Transverse colon (tissue), 3 donors: ENCODE measurements around the gene HTR3A.

Experiments used
- CTCF ChIP-seq, 5 experiments: fragments of 200-600 bp in 3 of 5; fragments of 450-650 bp in 2 of 5; sonication (generic) in 3 of 5; IDR thresholded peaks; 1 replicate in 2 of 5; 2 replicates in 3 of 5; pipeline ENCODE4 v1.5.1; 2016 to 2017; ENCODE audit warnings: antibody characterized with exemption in 5 of 5, inconsistent platforms in 3 of 5, mild to moderate bottlenecking in 2 of 5, moderate library complexity in 1 of 5
- EP300 ChIP-seq: sonication (generic); formaldehyde crosslinking; IDR thresholded peaks from one replicate; pipeline ENCODE4 v1.6.1; 2017; ENCODE audit warnings: antibody characterized with exemption, low read depth
- POLR2A ChIP-seq: fragments of 450-650 bp; IDR thresholded peaks from one replicate; pipeline ENCODE4 v1.6.1; 2016; ENCODE audit warnings: antibody characterized with exemption, mild to moderate bottlenecking, moderate library complexity

- TF ChIP-seq CTCF (IDR thresholded peaks at IDR 0.05) (no peak), EP300 (no peak), POLR2A (no peak)
Measured at GRCh38 chr11:113974741-113975470, at the start of gene HTR3A.
